NCI-H2227 (cell line): ENCODE measurements around the gene PAGE2B.
"Not testable (repeated sequence)": the region's sequence is repeated elsewhere in the genome, so short reads cannot be mapped to it uniquely, and the experiment has no call there.

Experiments
- DNase-seq: peaks from one replicate; lab custom pipeline; 2025; ENCODE audit not compliant: unreplicated experiment; lab: John Stamatoyannopoulos, UW

Gene PAGE2B

DNA sequence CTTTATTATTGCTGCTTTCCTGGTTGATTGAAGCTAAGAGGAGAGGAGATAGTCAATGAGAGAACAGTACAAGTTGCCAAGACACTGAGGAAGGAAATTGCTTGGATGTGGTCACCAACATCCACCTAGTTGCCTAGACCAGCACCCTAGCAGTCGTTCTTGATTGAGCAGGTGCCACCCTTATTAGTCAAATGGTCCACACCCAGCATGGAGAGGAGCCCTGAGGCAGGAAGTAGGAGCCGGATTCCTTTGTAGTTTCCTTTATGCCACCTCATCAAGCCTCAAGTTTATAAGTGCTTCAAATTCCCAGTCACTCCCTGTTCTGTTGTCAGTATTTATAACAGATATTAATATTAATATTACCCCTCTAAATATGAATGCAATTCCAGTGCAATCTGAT is 33.1 kb downstream of the PAGE2B start:
- no peak for DNase-seq

DNA sequence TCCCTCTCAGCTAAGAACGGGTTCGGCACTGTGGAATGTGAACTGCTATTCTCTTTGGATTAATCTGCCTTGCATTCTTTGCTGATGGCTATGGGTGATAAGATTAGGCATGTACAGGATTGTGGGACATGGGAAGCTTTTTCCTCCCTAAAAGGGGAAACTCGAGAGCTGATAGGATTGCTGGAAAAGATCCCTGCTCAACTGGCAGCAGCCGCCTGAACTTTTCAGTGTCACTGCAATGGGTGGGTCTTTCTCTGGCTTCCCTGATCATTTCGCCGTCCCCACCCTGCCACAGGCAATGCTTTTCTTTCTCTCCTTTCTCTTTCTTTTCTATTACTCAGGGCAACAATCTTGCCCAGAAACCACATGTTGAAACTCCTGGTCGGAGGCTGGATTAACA is 34.5 kb downstream of the PAGE2B start:
- DNase-seq: no peak

DNA sequence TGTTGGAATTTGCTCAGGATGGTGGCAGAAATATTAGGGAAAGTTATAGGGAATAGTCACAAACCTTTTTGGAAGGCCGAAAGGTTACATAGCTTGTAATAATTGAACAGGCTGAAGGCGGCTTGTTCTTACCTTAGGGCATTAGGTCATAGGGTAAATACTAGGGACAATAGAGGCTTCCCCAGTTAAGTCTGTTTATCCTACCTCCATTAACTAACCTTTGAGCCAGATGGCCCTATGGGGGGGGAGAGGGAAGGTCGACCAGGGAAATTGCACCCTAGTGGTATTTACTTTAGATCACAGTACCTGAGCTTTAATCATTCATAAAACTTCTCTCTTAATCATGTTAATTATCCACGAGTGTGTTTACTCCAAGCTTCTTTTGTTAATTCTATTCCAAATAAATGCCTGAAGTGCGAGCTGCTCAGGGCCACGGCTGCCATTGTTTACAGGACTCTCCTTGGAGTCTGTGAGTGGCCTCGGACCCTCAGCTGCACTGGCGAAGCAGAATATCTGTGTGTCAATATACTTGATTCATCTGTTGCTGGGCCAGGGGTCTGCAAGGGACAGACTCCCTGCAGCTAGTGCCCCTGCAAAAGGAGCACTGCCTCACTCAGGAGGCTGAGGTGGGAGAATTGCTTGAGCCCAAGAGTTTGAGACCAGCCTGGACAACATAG is 36.9 kb downstream of the PAGE2B start:
- no peak for DNase-seq

DNA sequence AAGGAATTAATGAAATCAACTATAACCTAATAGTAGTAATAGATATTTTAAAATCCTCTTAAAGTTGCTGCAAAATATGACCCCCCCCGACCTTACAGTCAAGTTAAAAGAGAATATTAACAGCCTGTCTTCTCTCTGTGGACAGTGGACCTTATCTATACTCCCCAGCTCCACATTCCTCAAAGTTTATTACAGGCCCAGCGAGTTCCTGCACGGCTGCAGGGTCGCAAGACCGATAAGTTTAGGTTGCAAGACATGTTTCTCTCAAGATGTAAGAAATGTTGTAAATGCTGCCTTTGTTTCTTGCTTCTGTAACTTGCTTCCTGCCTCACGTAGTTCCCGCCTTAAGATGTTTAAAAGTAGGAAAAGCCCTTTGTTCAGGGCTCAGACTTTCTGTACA is 41.8 kb downstream of the PAGE2B start:
- DNase-seq: not testable (repeated sequence)

DNA sequence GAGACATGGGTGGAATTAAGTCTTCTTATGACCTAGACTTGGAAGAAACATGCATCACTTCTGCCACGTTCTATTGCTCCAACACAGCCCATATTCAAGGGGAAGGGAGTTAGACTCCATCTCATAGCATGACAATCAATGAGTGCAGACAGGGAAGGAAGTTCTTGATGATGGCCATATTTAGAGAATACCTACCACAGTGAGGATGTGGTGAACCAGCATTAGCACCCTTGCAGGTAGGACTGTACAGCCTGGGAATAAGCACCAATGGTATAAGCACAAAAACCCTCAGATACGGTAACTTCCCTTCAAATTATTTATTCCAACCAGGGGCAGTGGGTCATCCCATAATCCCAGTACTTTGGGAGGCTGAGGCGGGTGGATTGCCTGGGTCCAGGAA is 43.7 kb downstream of the PAGE2B start:
- DNase-seq: no peak

DNA sequence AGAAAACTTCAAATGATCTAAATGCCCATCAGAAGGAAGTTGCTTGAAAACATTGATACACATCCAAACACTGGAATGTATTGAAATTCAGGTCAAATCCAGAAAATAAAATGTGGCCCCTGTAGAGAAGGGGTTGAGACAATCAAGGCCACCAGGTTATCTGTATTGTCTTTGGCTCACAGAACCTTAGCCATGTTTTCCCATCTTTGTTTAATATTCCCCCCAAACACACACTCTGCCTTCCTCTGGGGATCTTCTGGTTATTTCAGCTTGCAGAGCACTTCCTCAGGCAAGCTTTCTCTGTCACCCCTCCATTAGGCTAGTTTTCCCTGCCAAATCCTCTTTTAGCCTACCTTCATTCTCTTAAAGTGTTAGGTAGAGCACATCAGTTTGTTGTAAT is 44.4 kb downstream of the PAGE2B start:
- no peak for DNase-seq

DNA sequence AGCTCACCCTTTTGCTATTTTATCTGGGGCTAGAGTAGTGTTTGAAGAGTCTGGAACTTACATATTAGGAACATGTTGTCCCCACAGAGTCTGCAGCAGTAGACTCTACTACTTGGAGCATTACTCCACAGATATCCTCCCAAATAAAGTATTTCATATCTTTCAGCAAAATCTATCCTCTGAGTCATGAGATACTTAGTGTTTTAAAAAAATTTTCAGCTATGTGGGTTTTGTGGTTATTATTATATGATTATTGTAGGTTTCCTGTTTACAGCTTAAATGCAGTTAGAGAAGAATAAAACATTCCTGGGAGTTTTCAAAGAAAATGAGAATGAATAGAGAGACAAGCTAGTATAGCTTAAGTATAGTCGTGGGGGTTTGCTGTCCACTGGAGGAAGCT is 44.9 kb downstream of the PAGE2B start:
- no peak for DNase-seq

DNA sequence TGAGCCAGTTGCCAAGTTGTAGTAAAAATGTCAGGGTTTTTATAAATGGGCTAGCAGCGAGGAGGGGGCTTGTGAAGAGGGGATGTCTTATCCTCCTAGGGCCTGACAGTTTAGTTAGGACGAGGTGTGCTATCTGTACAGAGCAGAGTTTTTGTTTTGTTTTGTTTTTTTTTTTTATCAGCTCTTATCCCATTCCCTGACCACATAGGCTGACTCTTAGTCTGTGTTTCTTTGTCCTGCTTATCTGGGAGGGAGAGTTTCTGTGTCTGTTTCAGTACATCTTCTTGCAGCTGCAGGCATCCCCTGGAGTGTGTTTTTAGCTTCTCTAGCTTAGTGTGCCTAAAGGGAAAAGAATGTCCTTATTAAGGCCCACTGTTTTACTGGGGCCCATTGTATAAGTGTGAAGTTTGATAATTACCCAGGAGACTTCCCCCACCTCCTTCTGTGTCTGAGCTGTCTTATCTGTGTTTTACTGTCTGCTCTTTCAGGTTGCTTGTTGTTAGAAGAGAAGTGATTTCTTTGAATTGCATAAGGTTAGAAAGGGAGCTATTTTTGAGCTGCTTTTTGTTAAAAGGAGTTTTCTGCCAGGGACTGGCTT is 46.0 kb downstream of the PAGE2B start:
- DNase-seq: no peak

DNA sequence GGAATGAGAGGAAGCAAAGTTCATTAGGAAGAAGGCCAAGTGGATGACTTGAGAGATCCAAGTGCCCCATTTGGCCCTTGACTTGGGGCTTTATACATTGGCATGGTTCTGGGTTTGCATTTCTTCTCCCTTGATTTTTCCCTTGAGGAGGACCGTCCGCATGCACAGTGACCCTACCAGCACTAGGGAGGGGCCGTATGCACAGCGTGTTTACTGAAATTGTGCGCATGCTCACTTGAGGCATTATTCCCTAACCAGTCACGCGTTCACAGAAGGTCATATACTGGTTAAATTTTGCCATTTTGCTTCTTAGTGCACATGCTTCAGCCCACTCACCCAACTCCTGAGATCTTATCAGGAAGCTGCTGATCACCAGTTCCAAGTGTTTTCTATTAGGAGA is 49.1 kb downstream of the PAGE2B start:
- peak; percentile 17 for DNase-seq

DNA sequence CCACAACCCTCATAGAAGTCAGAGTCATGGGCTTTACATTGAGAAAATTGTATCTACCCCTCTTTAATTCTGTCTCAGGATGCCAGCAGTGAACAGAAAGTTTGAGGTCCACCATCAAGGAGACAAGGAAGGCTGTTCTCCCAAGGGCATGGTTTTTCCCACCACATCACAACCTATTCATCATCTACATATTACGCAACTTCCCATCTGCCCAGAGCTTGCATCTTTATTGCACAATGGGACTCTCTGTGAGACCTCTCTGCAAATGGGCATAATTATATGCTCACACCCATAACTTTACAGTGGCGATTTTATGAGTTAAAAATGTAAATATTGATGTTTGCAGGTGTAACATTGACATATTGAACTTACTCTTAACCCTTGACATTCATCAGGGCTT is 52.9 kb downstream of the PAGE2B start:
- no peak for DNase-seq
